H4 (cell line): Measurements from ENCODE around the gene LRRIQ4. TPM values are rescaled to one million over a fixed set of nuclear protein-coding genes. Genes with fewer than 3 reads are reported as not detected.

Experiments
- DNase-seq: peaks from one replicate; pipeline ENCODE4 v3.0.0-alpha.2; 2015; ENCODE audit warnings: low spot score
- total RNA-seq: library from RNA; depleted of rRNA; stranded (reverse); fragments of >200 nt; shearing (Covaris generic); gene quantifications from 2 replicates; pipeline ENCODE4 v1.2.3, GENCODE V29; 2014

The LRRIQ4 gene
- total RNA-seq, 1 experiment from 2014 or later = not detected

DNA sequence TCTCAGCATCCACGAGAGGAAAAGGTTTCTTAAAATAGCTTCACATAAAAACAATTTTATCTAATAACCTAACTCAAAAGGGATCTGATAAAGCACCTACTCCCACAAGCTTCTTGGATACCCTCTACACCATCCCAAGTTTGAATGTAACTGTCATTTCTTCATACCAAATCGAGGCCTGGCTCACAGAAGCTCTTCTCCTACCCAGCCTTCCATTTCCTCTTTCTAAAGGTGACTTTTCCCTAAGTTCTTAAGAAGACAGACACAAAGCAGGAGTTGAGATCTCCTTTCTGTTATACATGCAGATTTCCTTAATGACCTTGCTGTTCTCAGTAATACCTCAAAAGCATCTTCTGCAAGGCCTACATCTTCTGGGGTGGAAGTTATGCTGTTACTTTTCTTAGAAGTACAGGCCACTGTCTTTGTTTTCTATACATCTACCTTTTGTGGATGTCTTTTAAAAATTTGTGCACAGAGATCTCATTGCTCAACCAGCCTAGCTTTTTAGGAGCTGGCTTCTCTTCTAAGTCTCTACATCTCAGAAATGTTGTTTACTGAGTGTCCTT is 3.4 kb upstream of the LRRIQ4 start:
- no peak for DNase-seq

DNA sequence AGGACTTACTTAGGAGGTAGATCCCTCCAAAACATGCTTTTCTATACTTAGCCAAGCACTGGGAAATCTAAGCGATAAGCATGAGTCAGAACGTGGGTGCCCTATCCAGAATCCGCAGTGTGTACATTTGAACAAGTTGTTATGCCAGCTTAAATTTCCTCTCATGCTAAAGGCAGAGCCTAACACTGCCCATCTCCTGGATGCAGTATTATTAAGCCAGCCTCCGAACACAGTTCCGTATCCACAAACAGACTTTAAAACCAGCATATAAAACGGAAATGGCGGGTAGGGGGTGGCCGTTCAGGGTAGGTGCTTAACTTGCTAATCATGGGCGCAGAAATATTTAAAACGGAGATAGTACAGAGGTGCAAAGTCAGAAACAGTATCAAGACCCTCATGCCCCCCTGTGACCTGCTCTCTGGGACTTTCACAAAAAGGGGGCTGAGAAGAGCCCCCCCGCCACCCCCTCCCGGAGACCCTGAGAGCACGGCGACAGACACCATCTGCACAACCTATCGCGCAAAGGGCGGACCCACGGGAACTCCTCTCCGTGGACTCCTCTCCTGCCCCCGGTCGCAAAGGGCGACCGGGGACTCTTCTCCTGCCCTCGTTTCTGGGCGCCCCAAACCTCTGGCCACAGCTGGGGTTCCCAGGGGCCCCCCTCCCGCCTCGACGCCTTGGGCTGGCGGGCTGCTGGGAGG is 889 bp upstream of the LRRIQ4 start:
- DNase-seq = peak; percentile 13

DNA sequence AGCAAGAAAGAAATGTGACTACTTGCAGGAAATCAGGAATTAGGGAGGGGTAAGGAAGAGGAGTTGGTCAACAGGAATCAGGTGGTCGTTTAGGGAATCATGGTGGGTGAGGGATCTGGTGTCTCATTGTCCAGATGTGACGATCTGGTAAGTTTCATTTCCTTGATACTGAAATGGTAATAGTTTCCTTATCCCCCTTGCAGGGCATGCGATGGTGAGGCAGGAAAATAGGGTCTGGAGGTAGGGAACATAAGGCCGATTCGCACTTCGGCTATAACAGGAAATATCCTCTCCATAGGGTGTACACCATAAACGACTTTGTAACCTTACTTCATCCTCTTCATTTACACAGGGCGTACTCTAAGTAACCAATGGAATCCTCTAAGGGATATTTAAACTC is 608 bp downstream of the LRRIQ4 start:
- no peak for DNase-seq

DNA sequence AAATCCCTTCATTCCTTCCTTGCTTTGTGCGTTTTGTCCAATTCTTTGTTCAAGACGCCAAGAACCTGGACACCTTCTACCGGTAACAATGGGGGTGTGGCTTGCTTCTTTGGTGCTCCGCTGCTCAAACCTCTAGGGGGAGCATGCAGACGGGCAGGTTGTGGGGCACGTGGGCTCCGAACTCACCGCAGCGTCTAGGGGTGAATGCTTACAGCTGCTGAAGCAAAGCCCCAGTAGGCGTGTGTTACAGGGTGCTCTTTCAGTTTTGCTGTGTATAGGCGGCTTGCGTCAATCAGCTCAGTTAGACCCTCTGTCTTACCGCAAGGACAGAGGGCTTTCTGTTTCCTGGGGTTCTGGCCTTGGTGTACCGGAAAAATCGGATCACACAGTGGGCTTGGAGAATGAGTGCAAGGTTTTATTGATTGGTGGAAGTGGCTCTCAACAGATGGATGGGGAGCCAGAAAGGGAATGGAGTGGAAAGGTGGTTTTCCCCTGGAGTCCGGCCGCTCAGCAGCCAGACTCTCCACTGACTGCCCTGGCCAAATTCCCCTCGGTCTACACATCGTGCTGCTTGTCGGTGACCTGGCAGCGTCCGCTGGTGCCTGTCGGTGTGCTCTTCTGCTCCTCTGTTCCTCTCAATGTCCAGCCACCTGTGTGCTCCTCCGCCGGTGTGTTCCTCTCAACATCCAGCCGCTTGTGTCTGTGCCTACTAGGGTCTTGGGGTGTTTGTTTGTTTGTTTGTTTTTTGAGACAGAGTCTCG is 1.3 kb downstream of the LRRIQ4 start:
- no peak for DNase-seq

DNA sequence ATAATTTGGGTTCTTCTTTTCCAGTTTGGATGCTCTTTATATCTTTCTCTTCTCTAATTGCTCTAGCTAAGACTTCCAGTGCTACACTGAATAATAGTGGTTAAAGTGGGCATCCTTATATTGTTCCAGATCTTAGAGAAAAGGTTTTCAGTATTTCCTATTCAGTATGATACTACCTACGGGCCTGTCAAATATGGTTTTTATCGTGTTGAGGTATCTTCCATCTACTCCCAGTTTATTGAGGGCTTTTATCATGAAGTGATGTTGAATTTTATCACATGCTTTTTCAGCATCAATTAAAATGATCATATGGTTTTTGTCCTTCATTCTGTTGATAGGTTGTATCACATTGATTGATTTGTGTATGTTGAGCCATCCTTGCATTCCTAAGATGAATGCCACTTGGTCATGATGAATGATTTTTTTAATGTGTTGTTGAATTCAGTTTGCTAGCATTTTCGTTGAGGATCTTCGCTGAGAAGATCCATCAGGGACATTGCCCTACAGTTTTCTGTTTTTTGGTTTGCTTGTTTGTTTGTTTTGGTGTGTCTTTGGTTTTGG is 3.0 kb downstream of the LRRIQ4 start:
- no peak for DNase-seq

DNA sequence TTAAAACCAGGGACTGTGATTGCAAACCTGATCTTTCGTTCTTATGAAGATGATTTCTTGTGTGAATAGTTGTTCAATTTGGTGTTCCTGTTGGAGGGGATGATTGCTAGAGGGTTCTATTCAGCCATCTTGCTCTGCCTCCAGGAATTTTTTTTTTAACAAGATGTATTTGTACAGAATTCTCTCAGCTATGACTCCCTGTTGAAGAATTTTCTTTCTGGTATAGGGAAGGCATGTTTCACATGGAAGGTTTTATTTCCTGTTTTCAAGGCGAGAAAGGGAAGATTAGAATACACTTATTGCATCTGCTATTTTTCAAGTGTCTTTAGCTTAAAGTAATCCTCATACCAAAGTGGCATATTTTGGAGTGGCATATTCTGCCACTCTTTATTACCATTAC is 5.6 kb downstream of the LRRIQ4 start:
- DNase-seq = no peak

DNA sequence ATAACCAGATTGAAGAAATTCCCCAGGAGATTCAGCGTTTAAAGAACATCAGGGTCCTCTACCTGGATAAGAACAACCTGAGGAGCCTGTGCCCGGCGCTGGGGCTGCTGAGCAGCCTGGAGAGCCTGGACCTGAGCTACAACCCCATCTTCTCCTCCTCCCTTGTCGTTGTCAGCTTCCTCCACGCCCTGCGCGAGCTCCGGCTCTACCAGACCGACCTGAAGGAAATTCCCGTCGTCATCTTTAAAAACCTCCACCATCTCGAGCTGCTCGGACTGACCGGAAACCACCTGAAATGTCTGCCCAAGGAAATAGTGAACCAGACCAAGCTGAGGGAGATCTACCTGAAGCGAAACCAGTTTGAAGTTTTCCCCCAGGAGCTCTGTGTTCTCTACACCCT is 9.4 kb downstream of the LRRIQ4 start:
- no peak for DNase-seq

DNA sequence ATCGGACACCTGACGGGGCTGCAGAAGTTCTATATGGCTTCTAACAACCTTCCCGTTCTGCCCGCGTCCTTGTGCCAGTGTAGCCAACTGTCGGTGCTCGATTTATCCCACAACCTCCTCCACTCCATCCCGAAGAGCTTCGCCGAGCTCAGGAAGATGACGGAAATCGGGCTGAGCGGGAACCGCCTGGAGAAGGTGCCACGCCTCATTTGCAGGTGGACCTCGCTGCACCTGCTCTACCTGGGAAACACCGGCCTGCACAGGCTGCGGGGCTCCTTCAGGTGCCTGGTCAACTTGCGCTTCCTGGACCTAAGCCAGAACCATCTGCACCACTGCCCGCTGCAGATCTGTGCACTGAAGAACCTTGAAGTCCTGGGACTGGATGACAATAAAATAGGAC is 9.9 kb downstream of the LRRIQ4 start:
- DNase-seq = no peak

DNA sequence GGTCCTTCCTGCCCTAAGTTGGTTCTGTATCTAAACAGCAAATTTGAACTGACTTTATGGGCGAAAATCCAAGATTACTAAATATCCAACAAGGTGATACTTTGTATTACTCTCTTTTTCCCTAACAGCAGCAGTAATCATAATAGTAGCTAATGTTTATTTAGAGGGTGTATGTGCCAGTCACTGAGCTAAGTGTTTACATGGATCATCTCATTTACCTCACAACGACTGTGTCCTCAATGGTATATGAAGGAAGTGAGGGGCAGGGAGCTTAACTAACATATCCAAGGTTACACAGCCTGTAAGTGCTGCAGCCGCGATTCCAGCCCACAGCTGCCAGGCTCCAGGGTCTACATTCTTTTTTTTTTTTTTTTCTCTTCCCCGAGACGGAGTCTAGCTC is 10.3 kb downstream of the LRRIQ4 start:
- no peak for DNase-seq

DNA sequence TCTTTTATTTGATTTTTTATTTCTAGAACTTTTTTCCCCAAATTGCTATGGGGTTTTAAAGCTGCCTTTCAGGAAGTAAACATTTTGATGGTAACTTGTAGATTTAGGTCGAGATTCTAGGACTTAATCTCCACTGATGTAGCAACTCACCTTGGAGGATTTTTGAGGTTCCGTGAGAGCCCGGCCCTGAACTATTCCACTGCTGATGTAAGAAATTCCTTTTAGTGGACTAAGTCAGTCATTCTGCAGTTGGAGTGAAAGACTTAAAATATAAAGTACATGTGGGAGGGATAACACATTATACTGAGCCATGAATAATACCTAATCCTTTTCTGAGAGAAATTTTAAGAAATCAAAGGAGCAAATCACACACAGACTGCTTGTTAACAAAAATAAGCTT is 12.6 kb downstream of the LRRIQ4 start:
- no peak for DNase-seq

DNA sequence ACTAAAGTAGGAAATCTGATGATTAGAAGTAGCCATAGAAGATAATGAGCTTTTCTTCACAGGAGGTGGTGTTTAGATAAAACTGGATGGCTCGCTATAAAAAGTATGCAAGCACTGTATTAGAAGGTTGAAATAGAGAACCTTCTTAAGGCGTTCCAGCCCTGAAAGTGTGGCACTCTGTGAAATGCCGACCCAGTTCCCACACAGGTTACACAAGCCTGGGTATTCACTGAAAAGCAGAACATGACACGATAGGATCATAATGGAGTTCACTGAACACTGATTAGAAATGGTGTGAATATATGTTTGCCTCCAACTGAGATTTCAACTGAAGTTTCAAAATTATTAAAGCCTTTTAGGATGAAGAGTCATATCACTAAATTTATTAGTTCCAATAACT is 15.0 kb downstream of the LRRIQ4 start:
- DNase-seq = no peak

DNA sequence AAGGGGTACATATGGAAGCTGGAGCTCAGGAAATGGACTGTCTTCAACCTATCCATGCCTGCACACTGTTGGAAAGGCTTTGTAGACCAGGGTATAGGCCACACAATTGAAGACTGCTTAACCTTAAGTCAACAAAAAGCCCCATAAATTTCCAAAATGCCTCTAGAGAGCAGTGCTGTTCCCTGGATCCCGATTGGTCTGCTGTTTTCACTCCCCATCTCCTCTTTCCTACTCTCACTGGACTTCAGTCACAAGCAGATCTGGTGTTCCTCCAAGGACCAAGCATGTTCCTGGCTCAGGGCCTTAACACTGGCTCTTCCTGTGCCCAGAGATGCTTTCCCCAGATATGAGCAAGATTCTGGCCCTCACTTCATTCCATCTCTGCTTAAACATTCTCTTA is 22.9 kb downstream of the LRRIQ4 start:
- DNase-seq = no peak

DNA sequence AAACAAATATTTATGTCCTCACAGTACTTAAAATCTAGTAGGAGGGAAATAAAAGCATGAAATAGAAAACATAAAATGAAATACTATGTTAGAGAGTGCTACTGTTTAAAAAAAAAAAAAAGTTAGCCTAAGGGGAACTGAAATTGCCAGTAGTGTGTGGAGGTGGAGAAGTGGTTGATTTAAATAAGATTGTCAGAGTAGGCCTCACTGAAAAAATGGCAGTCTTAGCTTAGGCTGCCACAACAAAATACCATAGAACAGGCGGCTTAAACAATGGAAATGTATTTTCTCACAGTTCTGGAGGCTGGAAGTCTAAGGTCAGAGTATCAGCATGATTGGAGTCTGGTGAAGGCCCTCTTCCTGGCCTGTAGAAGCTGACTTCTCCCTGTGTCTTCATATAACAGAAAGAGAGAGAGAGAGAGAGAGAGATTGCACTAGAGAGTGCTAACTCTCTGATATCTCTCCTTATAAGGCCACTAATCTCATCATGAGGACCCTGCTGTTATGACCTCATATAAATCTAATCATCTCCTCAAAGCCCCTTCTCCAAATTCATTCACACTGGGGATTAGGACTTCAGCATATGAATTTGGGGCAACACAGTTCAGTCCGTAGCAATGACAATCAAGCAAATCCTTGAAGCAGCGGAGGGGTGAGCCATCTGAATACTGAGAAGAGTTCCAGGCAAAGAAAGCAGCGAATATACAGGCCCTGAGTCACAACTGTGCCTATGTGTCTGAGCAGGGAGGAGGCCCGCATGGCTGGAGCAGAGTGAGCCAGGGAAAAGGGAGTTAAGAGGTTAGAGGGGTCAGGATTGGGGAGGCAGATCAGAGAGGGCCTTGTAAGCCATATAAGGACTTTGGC is 23.6 kb downstream of the LRRIQ4 start:
- no peak for DNase-seq

DNA sequence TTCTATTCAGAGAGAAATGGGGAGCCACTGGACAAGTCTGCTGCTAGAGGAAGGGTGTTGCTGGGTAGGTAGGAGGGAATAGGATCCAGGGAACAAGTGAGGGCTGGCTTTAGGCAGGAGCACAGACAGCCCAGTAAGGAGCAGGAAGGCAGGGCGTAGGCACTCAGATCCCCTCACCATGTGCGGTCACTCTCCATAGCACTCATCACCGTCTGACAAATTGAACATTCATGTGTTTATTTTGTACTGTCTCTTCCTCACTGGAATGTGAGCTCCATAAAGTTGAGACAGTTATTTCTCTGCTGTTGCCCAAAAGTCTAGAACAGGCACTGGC is 24.2 kb downstream of the LRRIQ4 start:
- DNase-seq = no peak

DNA sequence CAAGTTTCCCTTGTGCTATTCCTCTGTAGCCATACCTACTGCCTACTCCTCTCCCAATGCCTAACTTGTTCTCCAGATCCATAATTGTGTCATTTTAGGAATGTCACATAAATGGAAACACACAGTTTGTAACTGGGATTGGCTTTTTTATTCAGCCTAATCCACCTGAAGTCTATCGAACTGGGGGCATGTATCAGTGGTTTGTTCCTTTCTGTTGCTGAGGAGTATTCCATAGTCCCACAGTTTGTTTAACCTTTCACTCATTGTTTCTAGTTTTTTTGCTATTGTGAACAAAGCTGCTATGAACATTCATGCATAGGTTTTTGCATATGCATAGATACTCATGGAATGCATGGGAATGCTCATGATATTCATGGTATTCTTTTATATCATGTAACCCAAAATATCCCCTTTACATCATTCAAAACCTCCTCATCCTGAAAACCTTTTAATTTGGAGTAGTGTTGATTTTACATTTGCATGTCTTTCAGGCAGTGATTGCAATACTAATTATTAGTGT is 25.9 kb downstream of the LRRIQ4 start:
- no peak for DNase-seq

DNA sequence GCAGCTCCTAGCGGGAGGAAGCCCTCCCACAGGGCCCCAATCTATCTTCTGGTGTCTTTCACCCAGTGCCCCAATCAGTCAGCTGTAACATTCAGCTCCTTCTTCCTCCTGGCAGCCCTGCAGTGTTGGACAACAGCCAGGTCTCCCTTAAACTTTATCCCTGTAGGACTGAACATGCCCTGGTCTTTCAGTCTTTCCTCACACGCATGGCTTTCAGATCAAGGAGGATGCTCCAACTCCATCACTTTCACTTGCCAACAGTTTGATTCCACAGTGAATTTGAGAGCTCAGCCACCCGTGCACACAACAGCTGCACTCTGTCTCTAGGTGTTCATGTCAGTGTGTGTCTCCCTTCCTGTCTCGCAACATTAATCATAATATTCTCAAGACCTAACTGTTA is 28.5 kb downstream of the LRRIQ4 start:
- DNase-seq = no peak

DNA sequence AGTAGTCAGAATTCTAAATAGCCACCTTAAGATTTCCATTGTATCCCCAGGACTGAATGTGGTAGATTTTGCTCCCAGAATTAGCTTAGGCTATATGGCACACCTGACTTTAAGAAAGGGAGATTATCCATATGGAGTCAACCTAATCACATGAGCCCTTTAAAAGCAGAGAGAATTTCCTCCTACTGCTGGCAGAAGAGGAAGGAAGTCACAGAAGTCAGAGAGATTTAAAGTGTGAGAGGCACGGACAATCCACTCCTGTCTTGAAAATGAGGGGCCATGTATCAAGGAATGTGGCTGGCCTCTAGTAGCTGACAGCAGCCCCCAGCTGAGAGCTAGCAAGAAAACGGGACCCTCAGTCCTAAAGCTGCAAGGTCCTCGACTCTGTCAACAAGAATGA is 30.3 kb downstream of the LRRIQ4 start:
- no peak for DNase-seq

DNA sequence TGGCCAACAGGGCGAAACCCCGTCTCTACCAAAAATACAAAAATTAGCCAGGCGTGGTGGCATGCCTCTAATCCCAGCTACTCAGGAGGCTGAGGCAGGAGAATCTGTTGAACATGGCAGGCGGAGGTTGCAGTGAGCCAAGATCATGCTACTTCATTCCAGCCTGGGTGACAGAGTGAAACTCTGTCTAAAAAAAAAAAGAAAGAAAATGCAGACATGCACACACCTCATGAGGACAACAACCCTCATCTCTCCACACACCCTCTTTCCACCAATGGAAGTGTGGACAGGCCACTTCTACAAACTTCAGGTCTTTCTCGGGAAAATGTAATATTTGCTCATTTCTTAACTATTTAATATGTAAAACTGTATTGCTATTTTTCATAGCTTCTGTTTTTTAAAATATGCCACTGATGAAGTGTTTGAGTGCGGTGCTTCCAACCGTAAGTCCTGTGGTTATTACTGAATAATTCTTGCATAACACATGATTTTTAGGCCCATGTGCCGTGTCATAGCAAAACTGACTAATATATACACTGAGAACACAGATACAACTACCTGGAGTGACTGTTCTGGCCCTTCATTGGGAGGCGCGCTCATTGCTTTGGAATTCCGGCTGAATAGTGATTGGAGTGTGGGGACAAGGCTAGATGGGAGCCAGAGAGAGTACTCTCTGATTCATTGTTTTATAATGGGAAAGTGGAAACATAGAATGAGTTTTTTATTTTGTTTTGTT is 34.0 kb downstream of the LRRIQ4 start:
- peak; percentile 42 for DNase-seq

DNA sequence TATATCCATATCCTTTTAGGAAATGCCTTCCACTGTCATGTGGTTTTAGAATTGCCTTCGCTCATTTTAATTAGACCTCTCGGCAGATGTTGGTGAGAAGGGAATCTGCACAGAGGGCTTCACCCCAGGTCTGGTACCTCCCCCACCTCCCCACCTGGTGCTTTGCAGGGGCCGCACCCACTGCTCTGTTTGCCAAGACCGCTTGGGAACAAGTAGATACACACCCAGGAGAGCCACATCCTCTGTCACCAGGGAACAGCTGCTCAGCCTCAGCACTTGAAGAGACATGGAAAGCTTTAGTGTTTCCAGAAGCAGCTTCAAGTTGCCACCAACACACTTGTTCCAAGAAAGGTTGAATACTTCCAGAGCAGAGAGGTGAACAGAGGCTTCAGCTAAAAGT is 35.2 kb downstream of the LRRIQ4 start:
- DNase-seq = no peak

DNA sequence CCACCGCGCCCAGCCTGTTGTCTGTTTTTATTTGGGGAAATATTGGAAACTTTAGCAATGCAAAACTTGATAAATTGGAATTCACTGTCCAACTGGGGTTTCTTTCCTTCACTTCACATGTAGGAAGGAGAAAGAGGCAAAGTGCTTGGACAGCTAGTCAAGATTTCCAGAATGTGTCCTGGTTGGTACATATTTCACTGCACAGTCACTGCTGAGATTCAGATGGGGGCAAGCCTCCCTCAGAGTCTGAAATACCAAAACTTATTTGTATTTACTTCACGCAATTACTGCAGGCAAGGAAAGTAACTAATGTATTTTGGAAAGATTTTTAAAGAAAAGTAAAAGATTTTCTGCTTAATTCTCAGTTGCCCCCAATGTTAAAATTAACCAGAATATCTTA is 36.1 kb downstream of the LRRIQ4 start:
- no peak for DNase-seq

DNA sequence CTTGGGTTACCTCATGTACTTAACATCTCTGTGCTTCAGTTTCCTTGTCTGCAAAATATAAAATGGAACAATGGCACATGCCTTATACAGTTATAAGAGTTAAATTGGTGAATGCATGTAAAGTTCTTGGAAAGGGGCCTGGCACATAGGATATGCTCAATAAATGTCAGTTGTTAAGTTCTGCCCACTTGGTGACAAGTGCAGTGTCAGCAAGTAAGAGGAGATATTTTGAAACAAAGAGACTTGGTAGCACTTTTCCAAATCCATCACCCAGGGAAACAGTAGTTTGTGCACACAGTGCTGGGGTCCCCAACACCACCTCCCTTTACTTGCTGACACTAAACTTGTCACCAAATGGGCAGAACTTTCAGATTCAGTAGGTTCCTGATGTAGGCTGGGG is 37.9 kb downstream of the LRRIQ4 start:
- DNase-seq = no peak
